PFSK-1 (cell line): ENCODE measurements around the gene RELT.

Experiments used
- FOXP2 ChIP-seq: optimal IDR thresholded peaks from 2 replicates; pipeline ENCODE3; 2011; ENCODE audit warnings: borderline replicate concordance, control low read depth, inconsistent platforms; ENCODE audit not compliant: insufficient read depth; ENCODE audit errors: extremely low read length, extremely low read depth
- POLR2AphosphoS5 ChIP-seq: IDR thresholded peaks from 2 replicates; pipeline ENCODE4 v1.6.1; 2012; ENCODE audit warnings: low read depth, mild to moderate bottlenecking, control low read depth, low read length, moderate library complexity
- REST ChIP-seq, 2 experiments: IDR thresholded peaks; 2 replicates each; pipeline versions ENCODE4 v1.6.1 to v1.8.0; 2011 to 2012; ENCODE audit warnings: low read depth in 2 of 2, low read length in 2 of 2, control low read depth in 1 of 2, inconsistent platforms in 1 of 2, mild to moderate bottlenecking in 1 of 2, moderate library complexity in 1 of 2; ENCODE audit not compliant: insufficient read depth in 1 of 2
- SIN3A ChIP-seq: IDR thresholded peaks from 2 replicates; pipeline ENCODE4 v1.6.1; 2012; ENCODE audit warnings: mild to moderate bottlenecking, low read length, moderate library complexity, borderline replicate concordance; ENCODE audit not compliant: insufficient read depth
- TAF1 ChIP-seq: IDR thresholded peaks from 2 replicates; pipeline ENCODE4 v1.6.1; 2012; ENCODE audit warnings: low read length, control low read depth, borderline replicate concordance; ENCODE audit not compliant: insufficient read depth

GRCh38 chr11:73393479-73394415 is 17.5 kb downstream of the RELT start:
- no peak for TF ChIP-seq SIN3A
- TF ChIP-seq TAF1 = no peak
- TF ChIP-seq POLR2AphosphoS5 = no peak
- peak; percentile 52 for TF ChIP-seq FOXP2
- TF ChIP-seq REST (IDR thresholded peaks at IDR 0.05; ENCODE audit: insufficient read depth in 1 of 2, low read depth in 2 of 2, low read length in 2 of 2) = no peak
